SK-MEL-5 (cell line): Measurements from ENCODE around the gene RUNDC3A. TPM values are rescaled to one million over a fixed set of nuclear protein-coding genes. Genes with fewer than 3 reads are reported as not detected.
A peak's percentile ranks its signal among the peaks of the same experiment; 100 is the strongest.
"Not testable (repeated sequence)": the region's sequence is repeated elsewhere in the genome, so short reads cannot be mapped to it uniquely, and the experiment has no call there.

Experiments used
- DNase-seq: peaks from one replicate; pipeline ENCODE4 v3.0.0-alpha.2; 2016; ENCODE audit warnings: low read depth, low spot score
- in situ Hi-C: cut with HindIII; loops from 2 replicates; pipeline ENCODE4 v1.10.0; 2016; ENCODE audit warnings: low sequenced_read_pairs, high pct_unique_total_duplicates, low pct_unique_long_range_greater_than_20kb
- total RNA-seq: library from RNA; depleted of rRNA; stranded (reverse); fragments of >200 nt; shearing (Covaris generic); gene quantifications from 2 replicates; pipeline ENCODE4 v1.2.3, GENCODE V29; 2014

RUNDC3A gene
- total RNA-seq, 1 experiment from 2014 or later: 0.50 TPM

DNA sequence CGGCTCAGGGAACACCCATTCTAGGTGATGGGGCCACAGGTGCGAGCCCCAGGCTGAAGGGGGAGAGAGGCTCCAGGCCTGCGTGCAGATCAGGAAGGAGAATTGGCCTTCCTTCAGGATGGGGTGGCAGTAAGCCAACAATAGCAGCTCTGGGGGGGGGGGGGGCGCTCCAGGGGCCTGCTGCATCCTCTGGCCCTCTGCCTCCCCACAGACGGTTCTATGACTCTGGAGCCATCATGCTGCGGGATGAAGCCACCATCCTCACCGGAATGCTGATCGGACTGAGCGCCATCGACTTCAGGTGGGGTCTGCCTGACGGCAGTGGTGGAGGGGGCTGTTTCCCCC, 6.1 kb downstream of the RUNDC3A start:
- in situ Hi-C loops: no loop called here
- DNase-seq: no peak

DNA sequence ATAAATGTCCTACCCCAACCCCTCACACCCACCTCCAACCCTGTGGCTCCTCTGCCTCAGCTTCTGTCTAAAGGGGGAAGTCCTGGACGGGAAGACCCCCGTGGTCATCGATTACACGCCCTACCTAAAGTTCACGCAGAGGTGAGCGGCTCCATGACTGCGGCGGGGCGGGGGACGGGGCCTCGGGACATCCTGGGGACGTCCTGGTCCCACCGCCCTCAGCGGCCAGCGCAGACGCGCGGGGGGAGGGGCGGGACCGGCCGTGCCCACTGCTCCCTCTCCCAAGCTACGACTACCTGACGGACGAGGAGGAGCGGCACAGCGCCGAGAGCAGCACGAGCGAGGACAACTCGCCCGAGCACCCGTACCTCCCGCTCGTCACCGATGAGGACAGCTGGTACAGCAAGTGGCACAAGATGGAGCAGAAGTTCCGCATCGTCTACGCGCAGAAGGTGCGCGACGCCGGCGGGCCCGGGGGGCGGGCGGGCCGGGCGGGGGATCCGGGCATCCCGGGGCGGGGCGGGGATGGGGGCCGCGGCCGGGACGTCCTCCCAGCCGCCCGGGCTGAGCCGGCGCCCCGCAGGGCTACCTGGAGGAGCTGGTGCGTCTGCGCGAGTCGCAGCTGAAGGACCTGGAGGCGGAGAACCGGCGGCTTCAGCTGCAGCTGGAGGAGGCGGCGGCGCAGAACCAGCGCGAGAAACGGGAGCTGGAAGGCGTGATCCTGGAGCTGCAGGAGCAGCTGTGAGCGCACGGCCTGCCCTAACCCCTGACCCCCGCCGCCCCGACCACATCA, 6.7 kb downstream of the RUNDC3A start:
- DNase-seq: no peak
- in situ Hi-C loops: no loop called here

DNA sequence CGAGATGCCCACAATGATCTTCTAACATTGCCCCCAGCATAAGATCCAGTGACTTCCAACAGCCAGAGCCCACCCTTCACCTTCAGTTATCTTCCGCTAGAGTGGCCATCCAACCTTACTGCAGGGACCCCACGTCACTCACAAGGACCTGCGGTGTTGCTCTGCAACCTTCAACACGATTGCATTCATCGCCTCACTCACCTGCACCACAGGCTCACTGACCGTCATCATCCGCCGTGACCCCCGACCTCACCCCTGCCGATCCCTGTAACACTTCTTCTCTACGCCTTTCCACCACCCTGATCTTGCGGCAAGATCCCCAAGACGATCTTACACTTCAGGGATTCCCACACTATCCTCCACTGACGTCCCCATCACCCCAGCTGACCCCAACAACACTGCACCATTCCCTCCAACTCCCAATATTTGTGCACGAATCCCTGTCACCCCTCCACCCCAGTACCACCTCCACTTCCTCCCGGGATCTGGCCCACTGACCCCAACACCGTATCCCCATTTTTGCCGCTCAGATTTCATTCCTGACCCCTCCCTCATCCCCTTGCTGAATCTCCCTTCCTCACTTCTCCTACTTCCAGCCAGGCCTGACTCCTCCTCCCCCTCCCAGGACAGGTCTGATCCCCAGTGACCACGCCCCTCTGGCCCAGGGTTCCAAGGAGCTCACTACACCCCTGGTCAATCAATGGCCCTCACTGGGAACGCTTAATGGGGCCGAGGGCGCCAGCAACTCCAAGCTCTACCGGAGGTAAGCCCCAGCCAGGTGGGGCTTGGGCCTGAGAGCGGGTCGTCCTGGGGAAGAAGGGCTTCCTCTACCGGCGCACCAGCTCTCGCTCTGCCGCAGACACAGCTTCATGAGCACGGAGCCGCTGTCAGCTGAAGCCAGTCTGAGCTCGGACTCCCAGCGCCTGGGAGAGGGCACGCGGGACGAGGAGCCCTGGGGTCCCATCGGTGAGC, 7.6 kb downstream of the RUNDC3A start:
- DNase-seq: no peak
- in situ Hi-C loops: no loop called here

DNA sequence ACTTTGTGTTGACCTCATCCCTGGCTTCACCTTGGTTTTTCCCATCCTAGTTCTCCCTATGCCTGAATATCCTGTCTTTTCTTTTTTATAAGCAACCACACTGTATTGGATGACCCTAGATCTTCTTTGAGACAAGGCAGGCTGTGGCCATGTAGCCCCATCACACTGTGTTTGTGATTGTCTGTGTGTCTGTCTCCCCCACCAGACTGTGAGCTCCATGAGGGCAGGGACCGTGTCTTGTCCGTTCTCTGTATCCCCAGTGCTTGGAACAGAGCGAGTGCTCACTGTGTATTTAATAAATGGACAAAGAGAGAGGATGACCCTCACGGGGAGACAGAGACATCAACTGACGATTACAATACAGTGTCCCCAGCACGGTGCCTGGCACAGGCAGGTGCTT, 9.1 kb downstream of the RUNDC3A start:
- DNase-seq: no peak
- in situ Hi-C loops: no loop called here

GRCh38 chr17:44318077-44318892, 9.9 kb downstream of the RUNDC3A start:
- no peak for DNase-seq
- in situ Hi-C loops: no loop called here

DNA sequence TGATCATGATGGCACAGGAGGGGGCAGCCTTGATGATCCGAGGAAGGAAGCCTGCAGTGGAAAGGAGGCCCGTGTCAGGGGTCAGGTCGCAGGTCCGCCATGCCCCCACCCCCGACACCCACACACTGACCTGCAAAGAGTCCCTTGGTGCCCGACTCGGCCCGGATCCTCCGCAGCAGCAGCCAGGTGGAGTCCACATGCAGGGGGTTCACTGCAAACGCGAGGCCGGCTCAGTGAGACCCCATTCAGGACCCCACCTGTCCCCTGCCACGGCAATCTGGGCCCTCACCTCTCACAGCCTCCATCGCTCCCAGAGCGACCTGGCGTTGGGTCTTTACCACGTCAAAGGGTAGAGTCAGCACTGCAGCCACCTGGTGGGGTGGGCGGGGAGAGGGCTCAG, 11.7 kb downstream of the RUNDC3A start:
- in situ Hi-C loops: no loop called here

DNA sequence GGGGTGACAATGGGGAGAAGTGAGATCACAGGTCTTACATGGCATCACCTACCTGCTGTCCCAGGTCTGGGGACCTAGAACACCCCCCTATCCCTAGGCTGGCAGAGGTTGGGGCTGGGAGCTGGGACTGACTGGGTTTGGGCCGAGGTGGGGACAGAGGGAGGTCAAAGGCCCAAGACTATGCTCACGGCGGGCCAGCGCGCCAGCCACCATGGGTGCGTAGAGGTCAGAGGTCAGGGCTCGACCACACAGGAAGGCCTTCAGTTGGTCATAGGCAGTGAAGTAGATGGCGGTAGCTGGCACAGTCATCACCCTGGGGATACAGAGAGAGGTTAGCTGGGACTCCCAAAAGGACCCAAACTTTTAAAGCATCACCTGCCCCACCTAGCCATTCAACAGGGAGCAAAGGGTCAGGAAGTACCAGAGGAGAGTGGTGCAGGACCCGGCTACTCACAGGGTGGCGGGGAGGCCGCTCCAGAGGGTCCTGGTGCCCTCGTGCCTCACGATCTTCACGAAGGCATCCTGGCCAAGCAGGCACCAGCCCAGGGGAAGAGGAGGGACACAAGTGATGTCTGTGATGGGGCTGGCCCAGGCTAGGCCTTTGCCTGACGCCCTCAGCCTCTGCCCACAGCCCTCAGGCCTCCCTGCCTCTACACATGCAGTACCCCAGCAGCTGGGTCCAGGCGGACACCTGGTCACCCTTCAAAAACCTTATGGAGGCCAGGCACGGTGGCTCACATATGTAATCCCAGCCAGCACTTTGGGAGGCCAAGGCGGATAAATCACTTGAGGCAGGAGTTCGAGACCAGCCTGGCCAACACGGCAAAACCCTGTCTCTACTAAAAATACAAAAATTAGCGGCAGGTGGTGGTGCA, 13.1 kb downstream of the RUNDC3A start:
- in situ Hi-C loops: no loop called here
- DNase-seq: no peak

More for the DNA sequence above, 11.7 kb downstream of the RUNDC3A start:
- DNase-seq: no peak

- in situ Hi-C loops: no loop called here
- DNase-seq: no peak
Measured at GRCh38 chr17:44322236-44322895, 14.0 kb downstream of the RUNDC3A start.

GRCh38 chr17:44323359-44324091, 15.1 kb downstream of the RUNDC3A start:
- DNase-seq: no peak
- in situ Hi-C loops: no loop called here

DNA sequence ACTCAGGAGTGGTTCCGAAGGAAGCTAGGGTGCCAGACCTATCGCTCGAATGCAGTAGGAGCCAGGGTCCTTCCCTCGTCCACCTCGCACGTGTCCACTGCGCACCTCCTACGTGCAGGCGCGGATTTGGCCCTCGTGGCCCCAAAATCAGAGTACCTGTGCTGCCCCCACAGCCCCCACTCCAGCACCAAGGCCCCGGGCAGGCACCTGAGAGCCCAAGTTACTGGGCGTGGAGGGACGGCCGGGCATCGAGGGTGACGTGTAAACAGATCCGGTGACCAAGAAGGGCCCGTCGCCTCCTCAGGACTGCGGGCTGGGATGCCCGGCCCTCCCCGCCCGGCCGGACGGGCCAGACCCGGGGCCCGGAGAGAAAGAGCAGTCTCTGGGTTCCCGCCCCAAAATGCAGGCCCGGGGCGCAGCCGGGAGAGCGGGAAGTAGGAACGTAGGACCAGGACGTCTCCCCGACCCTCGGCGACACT, 15.7 kb downstream of the RUNDC3A start:
- DNase-seq: no peak
- in situ Hi-C loops: no loop called here

- in situ Hi-C loops: no loop called here
- DNase-seq: peak; percentile 89
Measured at GRCh38 chr17:44324571-44325275, 16.3 kb downstream of the RUNDC3A start, which contains the start of gene SLC25A39. Gene SLC25A39, minus strand, starts transcription at chr17:44324823. Its CDS starts 1,261 bp downstream, at chr17:44323562.

DNA sequence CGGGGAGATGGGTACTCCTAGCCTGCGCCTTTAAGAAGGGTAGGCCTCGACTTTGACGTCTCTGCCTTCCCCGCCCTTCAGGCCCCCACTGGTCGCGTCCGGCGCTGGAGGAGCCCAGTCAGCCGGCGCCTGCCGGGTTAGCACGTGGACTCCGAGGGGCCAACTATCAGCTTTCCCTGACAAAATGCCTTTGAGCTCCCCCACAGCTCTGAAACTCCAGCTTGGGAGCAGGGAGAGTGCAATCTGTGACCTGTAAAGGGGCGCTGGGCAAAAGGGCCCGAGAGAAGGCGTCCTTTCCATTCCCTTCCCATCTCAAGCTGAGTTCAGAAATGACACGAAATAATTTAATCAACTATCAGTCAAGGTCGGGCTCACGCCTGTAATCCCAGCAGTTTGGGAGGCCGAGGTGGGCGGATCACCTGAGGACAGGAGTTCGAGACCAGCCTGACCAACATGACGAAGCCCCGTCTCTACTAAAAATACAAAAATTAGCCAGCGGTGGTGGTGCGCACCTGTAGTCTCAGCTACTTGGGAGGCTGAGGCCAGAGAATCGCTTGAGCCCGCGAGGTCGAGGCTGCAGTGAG, 18.6 kb downstream of the RUNDC3A start:
- in situ Hi-C loops: no loop called here
- DNase-seq: peak; percentile 98

DNA sequence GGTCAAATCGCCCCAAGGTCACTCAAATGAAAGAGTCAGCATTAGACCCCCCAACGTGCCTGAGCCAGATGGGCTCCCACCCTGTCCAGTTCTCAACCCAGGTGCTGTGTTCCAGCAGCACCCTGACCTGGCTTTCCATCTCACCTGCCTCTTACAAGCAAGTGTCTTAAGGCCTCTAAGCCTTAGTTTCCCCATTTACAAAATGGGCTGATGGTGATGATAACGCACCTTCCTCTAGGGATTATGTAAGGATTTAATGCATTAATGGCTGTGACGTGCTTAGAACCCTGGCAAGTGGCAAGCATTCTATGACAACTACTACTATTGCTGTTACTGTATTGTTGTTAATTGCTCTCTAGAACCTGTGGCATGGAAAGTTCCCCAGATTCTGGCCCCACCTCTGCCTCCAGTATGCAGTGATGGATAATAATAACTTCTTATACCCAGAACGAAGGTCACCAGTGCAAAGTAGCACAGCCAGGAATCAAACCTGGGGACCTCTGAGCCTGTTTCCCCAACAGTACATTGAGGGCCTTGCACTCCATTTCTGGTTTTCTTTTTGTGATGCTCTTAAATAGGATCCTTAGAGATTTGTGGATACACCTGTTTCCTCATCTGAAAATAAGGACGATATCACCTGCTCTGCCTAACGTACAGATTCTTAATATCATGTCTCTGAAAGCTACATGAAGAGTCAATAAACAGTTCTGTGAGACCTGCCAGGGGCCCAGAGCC, 19.5 kb downstream of the RUNDC3A start:
- no peak for DNase-seq
- in situ Hi-C loops: no loop called here

GRCh38 chr17:44329516-44329915, 21.1 kb downstream of the RUNDC3A start:
- DNase-seq, in situ Hi-C loops: not testable (repeated sequence)
